ENCODE measurements around the gene TFAP2C. TPM values are rescaled to one million over a fixed set of nuclear protein-coding genes. Genes with fewer than 3 reads are reported as not detected.

The TFAP2C gene
- total and polyA plus RNA-seq, 9 donors = 0.18 to 7.7 (median 0.66) TPM

- intact Hi-C loops (cut with DNase I) = no loop called here
- Histone ChIP-seq H3K4me3 (no peak overlapping the region), H3K36me3 (no peaks in the 10 kb centered on the region), H3K9me3 (no peaks in the 10 kb centered on the region), H3K27me3 (no peaks in the 10 kb centered on the region), H3K27ac (no peak overlapping the region), H3K4me1 (ENCODE audit: insufficient read depth) (no peaks in the 10 kb centered on the region)
- no peak for TF ChIP-seq EP300 (IDR thresholded peaks at IDR 0.05)
- TF ChIP-seq, protein P1, sequence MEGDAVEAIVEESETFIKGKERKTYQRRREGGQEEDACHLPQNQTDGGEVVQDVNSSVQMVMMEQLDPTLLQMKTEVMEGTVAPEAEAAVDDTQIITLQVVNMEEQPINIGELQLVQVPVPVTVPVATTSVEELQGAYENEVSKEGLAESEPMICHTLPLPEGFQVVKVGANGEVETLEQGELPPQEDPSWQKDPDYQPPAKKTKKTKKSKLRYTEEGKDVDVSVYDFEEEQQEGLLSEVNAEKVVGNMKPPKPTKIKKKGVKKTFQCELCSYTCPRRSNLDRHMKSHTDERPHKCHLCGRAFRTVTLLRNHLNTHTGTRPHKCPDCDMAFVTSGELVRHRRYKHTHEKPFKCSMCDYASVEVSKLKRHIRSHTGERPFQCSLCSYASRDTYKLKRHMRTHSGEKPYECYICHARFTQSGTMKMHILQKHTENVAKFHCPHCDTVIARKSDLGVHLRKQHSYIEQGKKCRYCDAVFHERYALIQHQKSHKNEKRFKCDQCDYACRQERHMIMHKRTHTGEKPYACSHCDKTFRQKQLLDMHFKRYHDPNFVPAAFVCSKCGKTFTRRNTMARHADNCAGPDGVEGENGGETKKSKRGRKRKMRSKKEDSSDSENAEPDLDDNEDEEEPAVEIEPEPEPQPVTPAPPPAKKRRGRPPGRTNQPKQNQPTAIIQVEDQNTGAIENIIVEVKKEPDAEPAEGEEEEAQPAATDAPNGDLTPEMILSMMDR (IDR thresholded peaks at IDR 0.05) = no peak
- TF ChIP-seq POLR2A (IDR thresholded peaks at IDR 0.05) = no peak
- whole genome bisulfite sequencing, 3 donors = 77 to 91% (median 80%) methylated on average over 5 of the region's 5 CpGs
- no peak for DNase-seq
Observed at GRCh38 chr20:56673450-56673849, 44.3 kb downstream of the TFAP2C start.

DNA sequence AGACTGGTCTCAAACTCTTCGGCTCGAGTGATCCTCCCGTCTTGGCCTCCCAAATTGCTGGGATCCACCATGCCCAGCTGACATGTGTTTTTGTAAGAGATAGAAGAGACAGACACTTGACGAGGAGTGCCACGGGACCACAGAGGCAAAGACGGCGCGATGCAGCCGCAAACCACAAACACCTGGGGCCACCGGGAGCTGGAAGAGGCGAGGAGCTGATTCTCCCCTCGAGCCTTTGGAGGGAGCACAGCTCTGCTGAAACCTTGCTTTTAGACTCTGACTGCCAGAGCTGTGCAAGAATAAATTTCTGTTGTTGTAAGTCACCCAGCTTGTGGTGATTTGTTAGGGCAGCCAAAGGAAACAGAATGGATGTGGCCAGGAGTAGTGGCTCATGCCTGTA lies 46.9 kb downstream of the TFAP2C start:
- Histone ChIP-seq H3K27ac (no peak overlapping the region), H3K36me3 (no peaks in the 10 kb centered on the region), H3K27me3 (no peaks in the 10 kb centered on the region), H3K4me3 (no peak overlapping the region), H3K9me3 (no peaks in the 10 kb centered on the region), H3K4me1 (ENCODE audit: insufficient read depth) (no peaks in the 10 kb centered on the region)
- 71 to 82% (median 74%) methylated on average over 12 of the region's 12 CpGs for WGBS, 3 donors
- DNase-seq = no peak
- intact Hi-C loops (cut with DNase I) = no loop called here
- TF ChIP-seq EP300 (IDR thresholded peaks at IDR 0.05) (no peak), POLR2A (IDR thresholded peaks at IDR 0.05) (no peak)
- TF ChIP-seq, protein P1 (IDR thresholded peaks at IDR 0.05) = no peak

- no peaks in the 10 kb centered on the region for H3K9me3 ChIP-seq
- H3K4me3 ChIP-seq = no peak overlapping the region
- no peak for DNase-seq
- H3K27ac ChIP-seq = no peak overlapping the region
- H3K4me1 ChIP-seq (ENCODE audit: insufficient read depth) = no peaks in the 10 kb centered on the region
- H3K36me3 ChIP-seq = no peaks in the 10 kb centered on the region
- 39 to 46% (median 43%) methylated on average over 10 of the region's 10 CpGs for WGBS, 3 donors
- intact Hi-C loops (cut with DNase I) = no loop called here
- H3K27me3 ChIP-seq = no peaks in the 10 kb centered on the region
- TF ChIP-seq EP300 (IDR thresholded peaks at IDR 0.05) (no peak), POLR2A (IDR thresholded peaks at IDR 0.05) (no peak)
- TF ChIP-seq, protein P1 (IDR thresholded peaks at IDR 0.05) = no peak
Observed at GRCh38 chr20:56676679-56677078, 47.6 kb downstream of the TFAP2C start.

DNA sequence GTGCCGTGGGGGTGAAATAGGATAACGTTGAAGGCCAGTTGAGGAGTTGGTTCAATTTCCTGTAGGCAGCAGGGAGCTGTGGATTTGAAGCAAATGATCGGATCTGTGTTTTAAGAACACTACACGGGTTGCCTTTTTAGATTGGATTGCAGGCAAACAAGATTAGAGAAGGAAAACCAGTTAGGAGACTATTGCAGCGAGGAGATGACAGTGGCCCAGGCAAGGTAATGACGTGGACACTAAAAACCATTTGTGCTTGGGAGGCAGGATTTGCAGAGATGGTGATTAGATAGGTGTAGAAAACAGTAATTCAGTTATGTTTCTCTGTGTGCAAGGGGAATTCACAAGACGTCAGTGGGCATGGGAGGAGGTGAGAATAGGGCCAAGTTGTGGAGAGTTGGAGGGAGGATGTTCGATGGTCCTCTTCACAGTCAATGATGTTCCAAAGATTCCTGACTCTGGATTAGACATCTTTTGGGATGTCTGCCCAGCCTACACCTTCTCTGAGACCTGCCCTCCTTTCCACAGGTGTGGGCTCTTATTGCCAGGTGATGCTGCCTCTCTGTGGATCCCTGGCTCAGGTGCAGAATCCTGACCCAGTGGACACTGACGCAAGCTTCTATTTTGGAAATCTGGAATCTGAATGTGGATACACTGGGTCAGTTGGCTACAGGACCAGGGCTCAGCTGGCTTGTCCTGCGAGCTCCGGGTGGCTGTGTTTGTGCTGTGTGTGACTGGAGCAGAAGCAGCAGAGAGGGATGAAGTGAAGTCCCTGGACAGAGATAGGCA lies 54.2 kb downstream of the TFAP2C start:
- intact Hi-C loops (cut with DNase I) = no loop called here
- DNase-seq = no peak
- TF ChIP-seq, protein P1 (IDR thresholded peaks at IDR 0.05) = no peak
- TF ChIP-seq EP300 (IDR thresholded peaks at IDR 0.05) = no peak
- no peak for TF ChIP-seq POLR2A (IDR thresholded peaks at IDR 0.05)
- H3K36me3 ChIP-seq = no peaks in the 10 kb centered on the region
- no peaks in the 10 kb centered on the region for H3K27me3 ChIP-seq
- no peak overlapping the region for H3K27ac ChIP-seq
- no peaks in the 10 kb centered on the region for H3K9me3 ChIP-seq
- H3K4me3 ChIP-seq = no peak overlapping the region
- H3K4me1 ChIP-seq (ENCODE audit: insufficient read depth) = no peaks in the 10 kb centered on the region
- 52 to 61% (median 54%) methylated on average over 11 of the region's 11 CpGs for WGBS, 3 donors
